GM12865 (cell line): ENCODE results near the gene TEX48.

Source experiments
- DNase-seq: peaks from one replicate; pipeline ENCODE4 v3.0.0; 2010; ENCODE audit warnings: low read depth
- H3K4me3 ChIP-seq: 2 replicates; pipeline ENCODE4 v1.5.1; 2011; ENCODE audit warnings: mild to moderate bottlenecking, low read depth, low read length, control low read depth
- CTCF ChIP-seq: IDR thresholded peaks from 2 replicates; pipeline ENCODE4 v1.5.1; 2011; ENCODE audit warnings: low read length, control low read depth, low read depth, inconsistent platforms; ENCODE audit not compliant: insufficient read depth; ENCODE audit errors: missing control alignments

TEX48 gene

DNA sequence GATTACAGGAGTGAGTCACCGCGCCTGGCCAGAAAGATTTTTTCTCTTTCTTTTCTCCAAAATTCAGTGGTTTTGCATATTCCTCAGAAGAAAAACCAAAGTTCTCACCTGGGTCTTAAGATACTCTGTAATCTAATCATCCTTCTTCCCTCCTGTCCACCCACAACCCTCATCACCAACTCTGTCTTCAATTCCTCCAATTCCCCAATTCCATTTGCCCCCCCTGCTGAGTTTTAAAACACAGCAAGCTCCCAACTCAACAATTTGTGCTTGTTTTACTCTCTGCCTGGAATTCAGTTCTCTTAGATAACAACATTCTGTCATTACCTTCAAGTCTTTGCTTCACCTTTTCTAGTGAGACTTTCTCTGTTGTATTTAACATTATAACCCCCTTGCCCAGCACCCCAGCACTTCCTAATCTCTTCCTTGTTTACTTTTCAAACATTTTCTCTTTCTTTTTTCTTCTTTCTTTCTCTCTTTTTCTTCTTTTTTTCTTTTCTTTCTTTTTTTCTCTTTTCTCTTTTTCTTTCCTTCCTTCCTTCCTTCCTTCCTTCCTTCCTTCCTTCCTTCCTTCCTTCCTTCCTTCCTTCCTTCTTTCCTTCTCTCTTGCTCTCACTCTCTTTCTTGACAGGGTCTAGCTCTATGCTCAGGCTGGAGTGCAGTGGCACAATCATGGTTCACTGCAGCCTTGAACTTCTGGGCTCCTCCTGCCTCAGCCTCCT is 7.8 kb downstream of the TEX48 start:
- no peak overlapping the region for H3K4me3 ChIP-seq
- TF ChIP-seq CTCF, result no peak
- DNase-seq, result no peak

- TF ChIP-seq CTCF, result no peak
- DNase-seq, result no peak
- H3K4me3 ChIP-seq, result no peak overlapping the region
Measured at GRCh38 chr9:114671605-114672004, 10.4 kb downstream of the TEX48 start.

DNA sequence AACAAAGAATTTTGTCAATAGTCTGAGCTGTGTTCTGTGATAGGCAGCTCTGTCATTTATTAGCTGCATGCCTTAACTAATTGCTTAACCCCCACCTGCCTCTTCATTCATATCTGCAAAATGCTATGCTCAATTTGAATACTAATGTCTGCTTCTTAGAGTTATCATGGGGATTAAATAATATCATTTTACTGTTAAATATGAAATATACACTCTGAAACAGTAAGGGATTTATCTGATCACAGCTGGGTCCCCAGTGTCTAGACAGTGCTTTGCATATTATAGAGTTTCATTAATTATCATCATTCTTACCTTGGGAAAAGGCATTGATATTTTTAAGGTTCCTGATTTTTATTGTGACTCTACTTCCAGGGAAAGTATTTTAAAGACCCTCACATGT is 12.0 kb downstream of the TEX48 start:
- no peak for TF ChIP-seq CTCF
- DNase-seq, result no peak
- no peak overlapping the region for H3K4me3 ChIP-seq

- no peak for TF ChIP-seq CTCF
- H3K4me3 ChIP-seq, result no peak overlapping the region
- no peak for DNase-seq
Measured at GRCh38 chr9:114668146-114668545, 13.8 kb downstream of the TEX48 start.

GRCh38 chr9:114666851-114667250 is 15.1 kb downstream of the TEX48 start:
- DNase-seq, result peak; percentile 10
- TF ChIP-seq CTCF, result no peak
- H3K4me3 ChIP-seq, result no peak overlapping the region

GRCh38 chr9:114666401-114666800 is 15.6 kb downstream of the TEX48 start:
- no peak for TF ChIP-seq CTCF
- no peak overlapping the region for H3K4me3 ChIP-seq
- DNase-seq, result no peak

DNA sequence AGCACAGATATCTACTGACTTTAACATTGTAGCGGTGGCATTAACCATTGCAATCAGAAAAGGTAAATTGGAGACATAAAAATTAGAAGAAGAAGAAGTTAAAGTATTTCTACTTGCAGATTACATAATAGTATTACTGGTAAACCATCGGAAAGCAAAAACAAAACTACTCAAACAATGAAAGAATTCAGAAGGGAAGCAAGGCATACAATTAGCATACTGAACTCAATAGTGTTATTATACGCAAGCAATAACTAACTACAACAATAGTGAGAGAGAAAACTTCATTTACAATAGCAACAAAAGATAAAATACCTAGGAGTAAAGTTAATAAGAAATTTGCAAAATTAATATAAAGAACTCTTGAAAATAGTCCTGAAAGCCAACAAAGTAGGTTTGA is 17.8 kb downstream of the TEX48 start:
- DNase-seq, result no peak
- TF ChIP-seq CTCF, result no peak
- no peak overlapping the region for H3K4me3 ChIP-seq
